C4-2B (cell line): Measurements from ENCODE around the gene WASHC1.
"Not testable (repeated sequence)": the region's sequence is repeated elsewhere in the genome, so short reads cannot be mapped to it uniquely, and the experiment has no call there.

Source experiments
- ZFX ChIP-seq: fragments of 450-650 bp; IDR thresholded peaks from 2 replicates; pipeline ENCODE4 v1.6.1; 2017
- TF ChIP-seq, protein P1 (sequence below): fragments of 450-650 bp; conservative IDR thresholded peaks from 2 replicates; pipeline ENCODE4 v1.5.1; 2017; ENCODE audit warnings: mild to moderate bottlenecking

DNA sequence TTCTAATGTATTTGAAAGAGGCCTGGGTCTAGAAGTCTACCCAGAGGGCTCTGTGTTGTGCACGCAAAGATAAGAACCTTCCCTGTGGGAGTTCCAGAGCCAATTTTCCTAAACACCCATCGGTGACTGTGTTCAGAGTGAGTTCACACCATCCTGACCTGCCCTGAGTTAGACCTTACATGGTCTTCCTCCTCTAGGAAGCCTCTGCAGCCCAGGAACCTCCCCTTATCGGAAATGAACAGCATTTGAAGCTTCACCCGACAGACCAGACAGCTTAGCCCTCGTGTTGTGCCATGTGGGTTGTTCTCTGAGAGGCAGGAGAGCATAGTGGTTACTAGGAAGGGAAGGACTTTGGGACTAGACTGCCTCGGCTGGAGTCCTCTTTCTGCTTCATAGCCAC is 3.1 kb upstream of the WASHC1 start:
- TF ChIP-seq, protein P1, sequence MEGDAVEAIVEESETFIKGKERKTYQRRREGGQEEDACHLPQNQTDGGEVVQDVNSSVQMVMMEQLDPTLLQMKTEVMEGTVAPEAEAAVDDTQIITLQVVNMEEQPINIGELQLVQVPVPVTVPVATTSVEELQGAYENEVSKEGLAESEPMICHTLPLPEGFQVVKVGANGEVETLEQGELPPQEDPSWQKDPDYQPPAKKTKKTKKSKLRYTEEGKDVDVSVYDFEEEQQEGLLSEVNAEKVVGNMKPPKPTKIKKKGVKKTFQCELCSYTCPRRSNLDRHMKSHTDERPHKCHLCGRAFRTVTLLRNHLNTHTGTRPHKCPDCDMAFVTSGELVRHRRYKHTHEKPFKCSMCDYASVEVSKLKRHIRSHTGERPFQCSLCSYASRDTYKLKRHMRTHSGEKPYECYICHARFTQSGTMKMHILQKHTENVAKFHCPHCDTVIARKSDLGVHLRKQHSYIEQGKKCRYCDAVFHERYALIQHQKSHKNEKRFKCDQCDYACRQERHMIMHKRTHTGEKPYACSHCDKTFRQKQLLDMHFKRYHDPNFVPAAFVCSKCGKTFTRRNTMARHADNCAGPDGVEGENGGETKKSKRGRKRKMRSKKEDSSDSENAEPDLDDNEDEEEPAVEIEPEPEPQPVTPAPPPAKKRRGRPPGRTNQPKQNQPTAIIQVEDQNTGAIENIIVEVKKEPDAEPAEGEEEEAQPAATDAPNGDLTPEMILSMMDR: not testable (repeated sequence)
- not testable (repeated sequence) for TF ChIP-seq ZFX
